CD4-positive, alpha-beta T cell treated with Interleukin-4 for 1 hour (primary cell): ENCODE data around the gene PRKCB.
"Not testable (repeated sequence)": the region's sequence is repeated elsewhere in the genome, so short reads cannot be mapped to it uniquely, and the experiment has no call there.

Experiments
- DNase-seq, 2 donors: peaks; one replicate each; pipeline ENCODE4 v3.0.0-alpha.2; 2020 to 2022

Gene PRKCB

GRCh38 chr16:24189941-24190340 is 354.2 kb downstream of the PRKCB start:
- DNase-seq = no peak

- no peak for DNase-seq
These were observed 356.2 kb downstream of the PRKCB start for GRCh38 chr16:24191876-24192402.

- DNase-seq = no peak
These were observed 359.4 kb downstream of the PRKCB start for GRCh38 chr16:24195221-24195620.

GRCh38 chr16:24198807-24199533 is 363.2 kb downstream of the PRKCB start:
- no peak for DNase-seq

- no peak for DNase-seq
These were observed 367.9 kb downstream of the PRKCB start for GRCh38 chr16:24203675-24204074.

GRCh38 chr16:24204150-24204665 is 368.4 kb downstream of the PRKCB start:
- DNase-seq = no peak

GRCh38 chr16:24206926-24207325 is 371.1 kb downstream of the PRKCB start:
- no peak for DNase-seq

GRCh38 chr16:24208710-24209109 is 372.9 kb downstream of the PRKCB start:
- DNase-seq = no peak

GRCh38 chr16:24214992-24215391 is 379.2 kb downstream of the PRKCB start:
- no peak for DNase-seq

- no peak for DNase-seq
These were observed 381.2 kb downstream of the PRKCB start for GRCh38 chr16:24216961-24217360.

- no peak for DNase-seq
These were observed 381.7 kb downstream of the PRKCB start for GRCh38 chr16:24217461-24217860.

- DNase-seq = no peak
These were observed 382.5 kb downstream of the PRKCB start for GRCh38 chr16:24218299-24218698.

- no peak for DNase-seq
These were observed 385.4 kb downstream of the PRKCB start for GRCh38 chr16:24221219-24221618.

- DNase-seq = no peak
These were observed 392.7 kb downstream of the PRKCB start for GRCh38 chr16:24228514-24228913.

GRCh38 chr16:24232936-24233335 is 397.2 kb downstream of the PRKCB start:
- DNase-seq = no peak

GRCh38 chr16:24234737-24235136 is 399.0 kb downstream of the PRKCB start:
- DNase-seq = no peak

- no peak for DNase-seq
These were observed 400.0 kb downstream of the PRKCB start for GRCh38 chr16:24235806-24236205.

- DNase-seq = not testable (repeated sequence)
These were observed 403.1 kb downstream of the PRKCB start for GRCh38 chr16:24238846-24239245.

GRCh38 chr16:24246911-24247607 is 411.3 kb downstream of the PRKCB start:
- DNase-seq = no peak

- DNase-seq = peak; percentile 17 to 56
These were observed 417.4 kb downstream of the PRKCB start for GRCh38 chr16:24253192-24253591.

- peak; percentile 30 to 31 for DNase-seq
These were observed 419.9 kb downstream of the PRKCB start, which contains the start of gene CACNG3 for GRCh38 chr16:24255456-24256371. CACNG3 (plus strand) TSS chr16:24256335; CDS start chr16:24256755, 420 bp downstream.

- DNase-seq = no peak
These were observed 422.2 kb downstream of the PRKCB start for GRCh38 chr16:24257958-24258357.

GRCh38 chr16:24258791-24259190 is 423.0 kb downstream of the PRKCB start:
- no peak for DNase-seq
